DND-41 (cell line): ENCODE data around the gene RFC5.

Experiments
- ATAC-seq: fragments of 200-7000 bp; cut with Tn5 transposase; 3 replicates; pipeline ENCODE4 v1.9.1; 2021; ENCODE audit warnings: low read depth; ENCODE audit not compliant: insufficient read depth
- DNase-seq: peaks from one replicate; pipeline ENCODE4 v3.0.0-alpha.2; 2020
- H2AFZ ChIP-seq: 2 replicates; pipeline ENCODE4 v1.6.0; 2012; ENCODE audit warnings: low read depth, low read length
- H3K27ac ChIP-seq: 2 replicates; pipeline ENCODE4 v1.5.1; 2012; ENCODE audit warnings: low read length, inconsistent platforms
- H3K27me3 ChIP-seq: fragments of 200-600 bp; sonication (generic); 2 replicates; pipeline ENCODE4 v1.6.0; 2012; ENCODE audit warnings: low read length, mild to moderate bottlenecking, inconsistent platforms; ENCODE audit not compliant: insufficient read depth, poor library complexity
- H3K36me3 ChIP-seq: 2 replicates; pipeline ENCODE4 v1.5.1; 2012; ENCODE audit warnings: low read length, inconsistent platforms; ENCODE audit not compliant: insufficient read depth
- H3K4me1 ChIP-seq: 2 replicates; pipeline ENCODE4 v1.5.1; 2012; ENCODE audit warnings: mild to moderate bottlenecking, low read length; ENCODE audit not compliant: insufficient read depth
- H3K4me2 ChIP-seq: 2 replicates; pipeline ENCODE4 v1.6.0; 2012; ENCODE audit warnings: mild to moderate bottlenecking, moderate library complexity, low read length, inconsistent platforms; ENCODE audit not compliant: insufficient read depth
- H3K4me3 ChIP-seq, 2 experiments: fragments of 200-600 bp in 1 of 2; shearing (Covaris generic) in 1 of 2; 2 replicates each; pipeline ENCODE4 v1.5.1; 2012 to 2016; ENCODE audit warnings: inconsistent platforms in 2 of 2, low read length in 2 of 2, mild to moderate bottlenecking in 2 of 2, low read depth in 1 of 2, moderate library complexity in 1 of 2
- H3K79me2 ChIP-seq: 2 replicates; pipeline ENCODE4 v1.6.0; 2012; ENCODE audit warnings: low read length, inconsistent platforms; ENCODE audit not compliant: insufficient read depth
- H3K9ac ChIP-seq: 2 replicates; pipeline ENCODE4 v1.6.0; 2012; ENCODE audit warnings: low read depth, mild to moderate bottlenecking, inconsistent platforms, low read length, moderate library complexity
- H3K9me3 ChIP-seq: 2 replicates; pipeline ENCODE4 v1.5.1; 2012; ENCODE audit warnings: low read length, moderate library complexity, mild to moderate bottlenecking, inconsistent platforms; ENCODE audit not compliant: insufficient read depth, severe bottlenecking
- H4K20me1 ChIP-seq: 2 replicates; pipeline ENCODE4 v1.6.0; 2012; ENCODE audit warnings: low read length; ENCODE audit not compliant: insufficient read depth
- CTCF ChIP-seq: IDR thresholded peaks from 2 replicates; pipeline ENCODE4 v1.5.1; 2012; ENCODE audit warnings: borderline replicate concordance, low read length, moderate library complexity, mild to moderate bottlenecking; ENCODE audit not compliant: poor library complexity, severe bottlenecking; ENCODE audit errors: extremely low read depth
- EZH2 ChIP-seq: IDR thresholded peaks from 3 replicates; pipeline ENCODE4 v1.6.1; 2012; ENCODE audit warnings: borderline replicate concordance, low read depth, mild to moderate bottlenecking, moderate library complexity, low read length, inconsistent platforms; ENCODE audit not compliant: severe bottlenecking

RFC5 gene

GRCh38 chr12:118022728-118023109, 6.2 kb downstream of the RFC5 start:
- H3K4me3 ChIP-seq: no peak overlapping the region
- H3K9ac ChIP-seq: no peak overlapping the region
- peaks cover 92% of the 10 kb centered on the region for H3K36me3 ChIP-seq
- H2AFZ ChIP-seq: no peak overlapping the region
- DNase-seq (no peak), ATAC-seq (no peak)
- peaks cover 24% of the 10 kb centered on the region; the same call in 1 of the 2 replicates for H4K20me1 ChIP-seq
- no peaks in the 10 kb centered on the region for H3K9me3 ChIP-seq
- peaks cover 32% of the 10 kb centered on the region for H3K79me2 ChIP-seq
- no peak overlapping the region for H3K27ac ChIP-seq
- H3K27me3 ChIP-seq: no peaks in the 10 kb centered on the region
- peaks cover 20% of the 10 kb centered on the region for H3K4me1 ChIP-seq
- H3K4me2 ChIP-seq: no peak overlapping the region
- TF ChIP-seq EZH2: no peak
- no peak for TF ChIP-seq CTCF

- peaks cover 19% of the 10 kb centered on the region; the same call in 1 of the 2 replicates for H4K20me1 ChIP-seq
- no peaks in the 10 kb centered on the region for H3K27me3 ChIP-seq
- no peak for TF ChIP-seq EZH2
- no peak for TF ChIP-seq CTCF
- H3K9ac ChIP-seq: no peak overlapping the region
- DNase-seq (no peak), ATAC-seq (no peak)
- H3K4me1 ChIP-seq: peaks cover 14% of the 10 kb centered on the region
- peaks cover 25% of the 10 kb centered on the region for H3K79me2 ChIP-seq
- no peaks in the 10 kb centered on the region for H3K9me3 ChIP-seq
- H3K4me2 ChIP-seq: no peak overlapping the region
- H3K27ac ChIP-seq: no peak overlapping the region
- H2AFZ ChIP-seq: no peak overlapping the region
- H3K36me3 ChIP-seq: peaks cover 89% of the 10 kb centered on the region
- H3K4me3 ChIP-seq: no peak overlapping the region
Measured at GRCh38 chr12:118023301-118023860, 6.9 kb downstream of the RFC5 start.

GRCh38 chr12:118025168-118025567, 8.7 kb downstream of the RFC5 start:
- no peaks in the 10 kb centered on the region for H3K9me3 ChIP-seq
- H3K27ac ChIP-seq: no peak overlapping the region
- H4K20me1 ChIP-seq: 0 out of 2 replicates have a peak, but pooled peaks cover 5% of the 10 kb centered on the region
- H3K4me2 ChIP-seq: no peak overlapping the region
- H3K36me3 ChIP-seq: peaks cover 89% of the 10 kb centered on the region
- no peak for ATAC-seq
- no peaks in the 10 kb centered on the region for H3K4me1 ChIP-seq
- H3K4me3 ChIP-seq: no peak overlapping the region
- no peak overlapping the region for H2AFZ ChIP-seq
- no peak for DNase-seq
- H3K27me3 ChIP-seq: no peaks in the 10 kb centered on the region
- TF ChIP-seq EZH2: no peak
- no peak for TF ChIP-seq CTCF
- H3K79me2 ChIP-seq: peaks cover 7% of the 10 kb centered on the region
- no peak overlapping the region for H3K9ac ChIP-seq
